AG04450 (cell line): ENCODE results near the gene NNAT. TPM values are rescaled to one million over a fixed set of nuclear protein-coding genes. Genes with fewer than 3 reads are reported as not detected.
"Not testable (repeated sequence)": the region's sequence is repeated elsewhere in the genome, so short reads cannot be mapped to it uniquely, and the experiment has no call there.

Source experiments
- CTCF ChIA-PET: fragments of 300-600, 350-600 bp; formaldehyde crosslinking; extraction: SDS; loops from one replicate; lab custom pipeline; 2022; ENCODE audit warnings: antibody characterized with exemption, inconsistent platforms; lab: Charles Lee
- POLR2A ChIA-PET: fragments of 350-600 bp; formaldehyde crosslinking; extraction: SDS; loops from one replicate; lab custom pipeline; 2021; ENCODE audit warnings: antibody characterized with exemption, inconsistent platforms; lab: Yijun Ruan, JAX
- DNase-seq: peaks from one replicate; pipeline ENCODE4 v3.0.0-alpha.2; 2011; ENCODE audit warnings: low read depth, low spot score
- H3K27ac ChIP-seq: one replicate; pipeline ENCODE4 v1.5.1; 2012; ENCODE audit warnings: low read depth, low read length, control low read depth
- H3K27me3 ChIP-seq: one replicate; pipeline ENCODE4 v1.6.0; 2012; ENCODE audit warnings: low read length; ENCODE audit not compliant: control insufficient read depth, insufficient read depth
- H3K4me3 ChIP-seq: 2 replicates; pipeline ENCODE4 v1.5.1; 2011; ENCODE audit warnings: mild to moderate bottlenecking, low read depth, low read length, control low read depth
- H3K9me3 ChIP-seq: 2 replicates; pipeline ENCODE4 v1.5.1; 2012; ENCODE audit warnings: low read length; ENCODE audit not compliant: control insufficient read depth, insufficient read depth
- polyA plus RNA-seq: library from polyadenylated mRNA; depleted of rRNA; stranded (reverse); fragments of >200 nt; gene quantifications from 2 replicates; pipeline ENCODE4 v1.2.3, GENCODE V29; 2011
- TF ChIP-seq, protein P1 (sequence below): IDR thresholded peaks from 2 replicates; pipeline ENCODE4 v1.5.1; 2011; ENCODE audit warnings: low read depth, low read length, control low read depth, inconsistent platforms

The NNAT gene
- polyA plus RNA-seq, 1 experiment = 54.0 TPM

DNA sequence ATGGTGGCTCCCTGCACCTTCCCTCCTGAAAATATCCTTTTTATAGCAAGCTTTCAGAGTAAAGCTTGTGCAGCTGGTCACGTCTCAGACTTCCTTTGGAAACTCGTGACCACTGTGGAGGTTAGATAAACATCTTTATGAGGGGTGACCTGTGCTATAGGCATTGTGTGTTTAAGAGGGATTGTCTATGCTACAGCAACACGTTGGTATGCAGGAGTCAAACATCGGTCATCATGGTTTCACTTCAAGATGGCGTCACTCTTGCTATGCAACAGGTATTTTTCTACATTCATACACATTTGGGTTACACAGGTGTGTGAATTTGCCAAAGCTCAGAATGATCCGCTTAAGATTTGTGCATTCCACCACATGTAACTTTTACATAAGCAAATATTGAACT, 21.2 kb downstream of the NNAT start:
- no peak overlapping the region for H3K4me3 ChIP-seq
- H3K27ac ChIP-seq = no peak overlapping the region
- peaks cover 11% of the 10 kb centered on the region for H3K27me3 ChIP-seq
- no peaks in the 10 kb centered on the region for H3K9me3 ChIP-seq
- DNase-seq = no peak
- TF ChIP-seq, protein P1, sequence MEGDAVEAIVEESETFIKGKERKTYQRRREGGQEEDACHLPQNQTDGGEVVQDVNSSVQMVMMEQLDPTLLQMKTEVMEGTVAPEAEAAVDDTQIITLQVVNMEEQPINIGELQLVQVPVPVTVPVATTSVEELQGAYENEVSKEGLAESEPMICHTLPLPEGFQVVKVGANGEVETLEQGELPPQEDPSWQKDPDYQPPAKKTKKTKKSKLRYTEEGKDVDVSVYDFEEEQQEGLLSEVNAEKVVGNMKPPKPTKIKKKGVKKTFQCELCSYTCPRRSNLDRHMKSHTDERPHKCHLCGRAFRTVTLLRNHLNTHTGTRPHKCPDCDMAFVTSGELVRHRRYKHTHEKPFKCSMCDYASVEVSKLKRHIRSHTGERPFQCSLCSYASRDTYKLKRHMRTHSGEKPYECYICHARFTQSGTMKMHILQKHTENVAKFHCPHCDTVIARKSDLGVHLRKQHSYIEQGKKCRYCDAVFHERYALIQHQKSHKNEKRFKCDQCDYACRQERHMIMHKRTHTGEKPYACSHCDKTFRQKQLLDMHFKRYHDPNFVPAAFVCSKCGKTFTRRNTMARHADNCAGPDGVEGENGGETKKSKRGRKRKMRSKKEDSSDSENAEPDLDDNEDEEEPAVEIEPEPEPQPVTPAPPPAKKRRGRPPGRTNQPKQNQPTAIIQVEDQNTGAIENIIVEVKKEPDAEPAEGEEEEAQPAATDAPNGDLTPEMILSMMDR = no peak
- POLR2A ChIA-PET = no interaction called here
- CTCF ChIA-PET = interaction anchor here (1.1 to 3.3 kb wide), 2 partner anchors 273 to 347 kb away, joined by 4 to 16 read pairs; no protein-coding TSS in a partner anchor

DNA sequence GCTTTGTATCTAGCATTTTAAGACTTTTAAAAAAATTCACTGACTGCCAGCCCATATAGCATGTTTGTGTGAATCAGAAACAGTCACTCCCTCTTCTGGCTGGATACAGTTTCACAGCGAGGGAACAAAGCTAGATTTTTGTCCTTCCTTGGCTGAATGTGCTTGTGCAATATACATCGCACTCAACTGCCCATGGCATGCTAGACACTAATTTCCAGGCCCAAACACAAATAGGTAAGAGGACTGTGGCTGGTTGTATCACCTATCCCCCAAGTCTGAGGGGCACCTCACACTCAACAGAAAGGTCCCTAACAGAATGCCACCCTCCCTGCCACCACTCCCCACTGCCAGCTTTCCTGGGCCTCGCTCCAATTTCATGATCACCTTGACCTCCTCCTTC, 22.8 kb downstream of the NNAT start:
- no peaks in the 10 kb centered on the region for H3K9me3 ChIP-seq
- H3K27ac ChIP-seq = no peak overlapping the region
- ChIA-PET CTCF (interaction anchor here (0.7 to 3.3 kb wide), 3 partner anchors 274 to 678 kb away, joined by 3 to 16 read pairs (median 5); no protein-coding TSS in a partner anchor), POLR2A (no interaction called here)
- H3K27me3 ChIP-seq = peaks cover 9% of the 10 kb centered on the region
- DNase-seq = no peak
- no peak overlapping the region for H3K4me3 ChIP-seq
- TF ChIP-seq, protein P1 = peak; percentile 61

DNA sequence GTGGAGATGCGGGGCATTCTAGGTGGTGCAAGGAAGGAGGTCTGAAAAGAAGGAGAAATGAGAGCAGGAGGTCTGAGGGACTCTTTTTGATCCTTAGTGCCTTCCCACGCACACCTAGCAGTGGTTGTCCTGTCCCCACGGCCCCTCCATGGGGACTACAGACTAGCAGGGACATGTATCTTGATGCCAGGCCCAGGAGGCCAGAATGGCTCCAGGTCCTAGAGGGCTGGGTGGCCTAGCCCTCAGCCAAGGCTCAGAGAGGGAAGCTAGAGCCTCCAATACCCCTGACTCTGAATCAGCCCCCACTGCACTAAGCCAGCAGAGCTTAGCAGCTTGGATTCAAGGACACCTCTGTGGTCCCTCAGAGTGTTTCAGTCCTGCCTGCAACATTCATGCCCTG, 23.3 kb downstream of the NNAT start:
- Histone ChIP-seq H3K9me3 (no peaks in the 10 kb centered on the region), H3K27ac (no peak overlapping the region), H3K4me3 (no peak overlapping the region), H3K27me3 (peaks cover 9% of the 10 kb centered on the region)
- ChIA-PET POLR2A (no interaction called here), CTCF (interaction anchor here (0.7 to 3.3 kb wide), 3 partner anchors 275 to 677 kb away, joined by 3 to 16 read pairs (median 5); no protein-coding TSS in a partner anchor)
- DNase-seq = no peak
- TF ChIP-seq, protein P1 = no peak

DNA sequence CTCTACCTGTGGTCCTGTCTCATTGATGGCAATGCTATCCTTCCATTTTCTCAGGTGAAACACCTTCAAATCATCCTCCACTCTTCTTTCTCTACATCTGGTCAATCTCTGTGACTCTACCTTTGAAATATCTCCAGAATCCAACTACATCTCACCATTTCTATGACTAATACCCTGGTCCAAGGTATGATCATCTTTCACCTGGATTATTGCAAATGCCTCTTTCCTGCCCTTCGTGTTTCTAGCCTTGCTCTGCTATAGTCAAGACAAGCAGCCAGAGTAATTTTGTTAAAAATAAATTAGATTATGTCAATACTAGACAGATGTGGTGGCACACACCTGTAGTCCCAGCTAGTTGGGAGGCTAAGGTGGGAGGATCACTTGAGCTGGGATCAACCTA, 24.5 kb downstream of the NNAT start:
- no peak for DNase-seq
- Histone ChIP-seq H3K9me3 (no peaks in the 10 kb centered on the region), H3K27me3 (peaks cover 7% of the 10 kb centered on the region), H3K27ac (no peak overlapping the region), H3K4me3 (no peak overlapping the region)
- ChIA-PET POLR2A (no interaction called here), CTCF (interaction anchor here (3.3 kb wide), 1 partner anchor 276 kb away, joined by 16 read pairs; no protein-coding TSS in a partner anchor)
- TF ChIP-seq, protein P1 = no peak

DNA sequence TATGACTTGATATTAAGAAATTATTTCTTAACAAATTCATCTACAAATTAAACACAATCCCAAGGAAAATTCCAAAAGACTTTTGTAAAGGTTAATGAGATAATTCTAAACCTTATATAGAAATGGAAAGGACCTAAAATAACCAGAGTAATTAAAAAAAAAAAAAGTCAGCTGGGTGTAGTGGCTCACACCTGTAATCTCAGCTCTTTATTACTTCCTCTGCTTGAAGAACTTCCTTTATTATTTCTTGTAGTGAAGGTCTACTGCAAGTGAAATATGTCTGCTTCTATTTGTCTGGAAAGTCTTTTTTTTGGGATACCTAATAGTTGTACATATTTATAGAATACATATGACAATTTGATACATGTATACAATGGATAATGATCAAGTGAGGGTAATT, 26.9 kb downstream of the NNAT start:
- TF ChIP-seq, protein P1 = no peak
- Histone ChIP-seq H3K4me3 (no peak overlapping the region), H3K9me3 (no peaks in the 10 kb centered on the region), H3K27ac (no peak overlapping the region), H3K27me3 (peaks cover 10% of the 10 kb centered on the region)
- no peak for DNase-seq
- ChIA-PET CTCF (interaction anchor here (2.6 kb wide), 1 partner anchor 16 kb away, joined by 7 read pairs; no protein-coding TSS in a partner anchor), POLR2A (interaction anchor here (0.5 to 0.6 kb wide), 2 partner anchors 21 to 164 kb away, joined by 3 to 6 read pairs; no protein-coding TSS in a partner anchor)

DNA sequence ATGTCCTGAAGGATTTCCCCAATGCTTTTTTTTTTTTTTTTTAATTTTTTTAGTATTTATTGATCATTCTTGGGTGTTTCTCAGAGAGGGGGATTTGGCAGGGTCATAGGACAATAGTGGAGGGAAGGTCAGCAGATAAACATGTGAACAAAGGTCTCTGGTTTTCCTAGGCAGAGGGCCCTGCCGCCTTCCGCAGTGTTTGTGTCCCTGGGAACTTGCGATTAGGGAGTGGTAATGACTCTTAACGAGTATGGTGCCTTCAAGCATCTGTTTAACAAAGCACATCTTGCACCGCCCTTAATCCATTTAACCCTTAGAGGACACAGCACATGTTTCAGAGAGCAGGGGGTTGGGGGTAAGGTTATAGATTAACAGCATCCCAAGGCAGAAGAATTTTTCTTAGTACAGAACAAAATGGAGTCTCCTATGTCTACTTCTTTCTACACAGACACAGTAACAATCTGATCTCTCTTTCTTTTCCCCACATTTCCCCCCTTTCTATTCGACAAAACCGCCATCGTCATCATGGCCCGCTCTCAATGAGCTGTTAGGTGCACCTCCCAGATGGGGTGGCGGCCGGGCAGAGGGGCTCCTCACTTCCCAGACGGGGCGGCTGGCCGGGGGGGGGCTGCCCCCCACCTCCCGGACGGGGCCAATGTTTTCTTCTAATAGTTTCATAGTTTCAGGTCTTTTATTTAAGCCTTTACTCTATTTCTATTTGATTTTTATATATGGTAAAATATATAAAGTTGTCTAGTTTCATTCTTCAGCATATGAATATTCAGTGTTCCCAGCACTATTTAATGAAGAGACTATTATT, 29.3 kb downstream of the NNAT start:
- H3K27ac ChIP-seq, H3K9me3 ChIP-seq, POLR2A ChIA-PET, H3K27me3 ChIP-seq, DNase-seq, H3K4me3 ChIP-seq: not testable (repeated sequence)
- CTCF ChIA-PET = interaction anchor here (2.6 kb wide), 1 partner anchor 14 kb away, joined by 7 read pairs; no protein-coding TSS in a partner anchor

DNA sequence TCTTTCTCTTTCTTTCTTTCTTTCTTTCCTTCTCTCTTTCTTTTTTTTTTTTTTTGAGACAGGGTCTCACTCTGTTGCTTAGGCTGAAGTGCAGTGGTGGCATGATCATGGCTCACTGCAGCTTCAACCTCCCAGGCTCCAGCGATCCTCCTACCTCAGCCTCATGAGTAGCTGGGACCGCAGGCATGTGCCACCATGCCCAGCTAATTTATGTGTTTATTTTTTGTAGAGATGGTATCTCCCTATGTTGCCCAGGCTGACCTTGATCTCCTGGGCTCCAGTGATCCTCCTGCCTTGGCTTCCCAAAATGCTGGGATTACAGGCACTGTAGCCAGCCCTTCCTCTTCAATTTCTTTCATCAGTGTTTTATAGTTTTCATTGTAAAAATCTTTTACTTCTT, 30.6 kb downstream of the NNAT start:
- POLR2A ChIA-PET, H3K4me3 ChIP-seq, H3K27ac ChIP-seq, DNase-seq, H3K9me3 ChIP-seq, H3K27me3 ChIP-seq: not testable (repeated sequence)
- CTCF ChIA-PET = interaction anchor here (0.6 kb wide), 1 partner anchor 282 kb away, joined by 7 read pairs; no protein-coding TSS in a partner anchor
